ENCODE measurements around the gene ASXL2.

GRCh38 chr2:25845843-25846505, 32.3 kb downstream of the ASXL2 start:
- no peak for TF ChIP-seq POLR2AphosphoS5 (IDR thresholded peaks at IDR 0.05)
- TF ChIP-seq CTCF (IDR thresholded peaks at IDR 0.05) = no peak
- TF ChIP-seq EP300 (IDR thresholded peaks at IDR 0.05) = no peak

All from suprapubic skin (tissue), 4 donors.